Tibial nerve (tissue), 4 donors: ENCODE measurements around the gene STRN3.

Experiments
- EP300 ChIP-seq, 2 donors: sonication (generic); formaldehyde crosslinking; IDR thresholded peaks; one replicate each; pipeline ENCODE4 v1.6.1; 2017; ENCODE audit warnings: antibody characterized with exemption in 2 of 2, mild to moderate bottlenecking in 1 of 2
- POLR2A ChIP-seq, 2 donors: fragments of 450-650 bp; IDR thresholded peaks; one replicate each; pipeline ENCODE4 v1.6.1; 2017; ENCODE audit warnings: antibody characterized with exemption in 2 of 2, mild to moderate bottlenecking in 2 of 2, moderate library complexity in 2 of 2
- TF ChIP-seq, protein P1 (sequence below), 5 experiments: fragments of 200-600 bp in 3 of 5; fragments of 450-650 bp in 2 of 5; sonication (generic) in 3 of 5; IDR thresholded peaks; one replicate each; pipeline ENCODE4 v1.5.1; 2016 to 2019; ENCODE audit warnings: antibody characterized with exemption in 5 of 5, mild to moderate bottlenecking in 3 of 5, moderate library complexity in 2 of 5

DNA sequence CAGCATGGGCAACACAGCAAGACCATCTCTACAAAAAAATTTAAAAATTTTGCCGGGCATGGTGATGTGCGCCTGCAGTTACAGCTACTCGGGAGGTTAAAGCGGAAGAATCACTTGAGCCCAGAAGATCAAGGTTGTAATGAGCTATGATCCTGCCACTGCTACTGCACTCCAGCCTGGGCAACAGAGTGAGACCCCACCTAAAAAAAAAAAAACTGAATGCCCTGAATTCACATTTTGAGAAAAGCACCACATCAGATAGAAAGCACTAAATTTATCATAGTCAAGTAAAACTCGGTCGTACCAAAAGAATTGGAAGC, 24.9 kb downstream of the STRN3 start:
- TF ChIP-seq, protein P1, sequence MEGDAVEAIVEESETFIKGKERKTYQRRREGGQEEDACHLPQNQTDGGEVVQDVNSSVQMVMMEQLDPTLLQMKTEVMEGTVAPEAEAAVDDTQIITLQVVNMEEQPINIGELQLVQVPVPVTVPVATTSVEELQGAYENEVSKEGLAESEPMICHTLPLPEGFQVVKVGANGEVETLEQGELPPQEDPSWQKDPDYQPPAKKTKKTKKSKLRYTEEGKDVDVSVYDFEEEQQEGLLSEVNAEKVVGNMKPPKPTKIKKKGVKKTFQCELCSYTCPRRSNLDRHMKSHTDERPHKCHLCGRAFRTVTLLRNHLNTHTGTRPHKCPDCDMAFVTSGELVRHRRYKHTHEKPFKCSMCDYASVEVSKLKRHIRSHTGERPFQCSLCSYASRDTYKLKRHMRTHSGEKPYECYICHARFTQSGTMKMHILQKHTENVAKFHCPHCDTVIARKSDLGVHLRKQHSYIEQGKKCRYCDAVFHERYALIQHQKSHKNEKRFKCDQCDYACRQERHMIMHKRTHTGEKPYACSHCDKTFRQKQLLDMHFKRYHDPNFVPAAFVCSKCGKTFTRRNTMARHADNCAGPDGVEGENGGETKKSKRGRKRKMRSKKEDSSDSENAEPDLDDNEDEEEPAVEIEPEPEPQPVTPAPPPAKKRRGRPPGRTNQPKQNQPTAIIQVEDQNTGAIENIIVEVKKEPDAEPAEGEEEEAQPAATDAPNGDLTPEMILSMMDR (IDR thresholded peaks at IDR 0.05), result no peak
- no peak for TF ChIP-seq POLR2A (IDR thresholded peaks at IDR 0.05)
- no peak for TF ChIP-seq EP300 (IDR thresholded peaks at IDR 0.05)
